Lower leg skin (tissue), 4 donors: ENCODE measurements around the gene MRPL18. TPM values are rescaled to one million over a fixed set of nuclear protein-coding genes. Genes with fewer than 3 reads are reported as not detected.
A peak's percentile ranks its signal among the peaks of the same experiment; 100 is the strongest.

ENCODE experiments used
- DNase-seq, 2 donors: peaks; one replicate each; pipeline ENCODE4 v3.0.0-alpha.2; 2019; ENCODE audit warnings: low spot score in 2 of 2
- H3K4me3 ChIP-seq: fragments of 200-600 bp; sonication (generic); 2 replicates; pipeline ENCODE4 v1.5.1; 2017; ENCODE audit warnings: mild to moderate bottlenecking, low read depth; ENCODE audit not compliant: poor library complexity, severe bottlenecking
- CTCF ChIP-seq, 3 donors: fragments of 450-650 bp; IDR thresholded peaks; one replicate each; pipeline ENCODE4 v1.5.1; 2016; ENCODE audit warnings: antibody characterized with exemption in 3 of 3, mild to moderate bottlenecking in 3 of 3, moderate library complexity in 2 of 3
- POLR2A ChIP-seq, 2 donors: fragments of 450-650 bp; IDR thresholded peaks; one replicate each; pipeline ENCODE4 v1.6.1; 2016 to 2017; ENCODE audit warnings: antibody characterized with exemption in 2 of 2, mild to moderate bottlenecking in 1 of 2, moderate library complexity in 1 of 2
- WGBS, 2 donors: methylation state at CpG; one replicate each; pipeline ENCODE4 v1.1.5; 2018; 5-methylcytosine and 5-hydroxymethylcytosine counted together
- intact Hi-C: fragments of 100-400 bp; cut with DNase I; formaldehyde crosslinking; loops from one replicate; pipeline ENCODE4 v1.15.0; 2023; ENCODE audit warnings: low total_unique reads
- total RNA-seq, 4 donors: library from RNA; depleted of rRNA; stranded (reverse); fragments of >200 nt; gene quantifications; one replicate each; pipeline ENCODE4 v1.1.0, GENCODE V29; 2016

Gene MRPL18
- total RNA-seq, 4 donors from 2014 or later = 57.4 to 68.6 (median 59.2) TPM

- 91 to 96% methylated on average over 5 of the region's 5 CpGs for WGBS, 2 donors
- intact Hi-C loops = no loop called here
- H3K4me3 ChIP-seq = no peak overlapping the region
- TF ChIP-seq CTCF (IDR thresholded peaks at IDR 0.05) (no peak), POLR2A (IDR thresholded peaks at IDR 0.05) (no peak)
- peak in 1 of 2 donors; percentile 25 for DNase-seq
These were observed 43.8 kb downstream of the MRPL18 start for GRCh38 chr6:159833997-159834603.

DNA sequence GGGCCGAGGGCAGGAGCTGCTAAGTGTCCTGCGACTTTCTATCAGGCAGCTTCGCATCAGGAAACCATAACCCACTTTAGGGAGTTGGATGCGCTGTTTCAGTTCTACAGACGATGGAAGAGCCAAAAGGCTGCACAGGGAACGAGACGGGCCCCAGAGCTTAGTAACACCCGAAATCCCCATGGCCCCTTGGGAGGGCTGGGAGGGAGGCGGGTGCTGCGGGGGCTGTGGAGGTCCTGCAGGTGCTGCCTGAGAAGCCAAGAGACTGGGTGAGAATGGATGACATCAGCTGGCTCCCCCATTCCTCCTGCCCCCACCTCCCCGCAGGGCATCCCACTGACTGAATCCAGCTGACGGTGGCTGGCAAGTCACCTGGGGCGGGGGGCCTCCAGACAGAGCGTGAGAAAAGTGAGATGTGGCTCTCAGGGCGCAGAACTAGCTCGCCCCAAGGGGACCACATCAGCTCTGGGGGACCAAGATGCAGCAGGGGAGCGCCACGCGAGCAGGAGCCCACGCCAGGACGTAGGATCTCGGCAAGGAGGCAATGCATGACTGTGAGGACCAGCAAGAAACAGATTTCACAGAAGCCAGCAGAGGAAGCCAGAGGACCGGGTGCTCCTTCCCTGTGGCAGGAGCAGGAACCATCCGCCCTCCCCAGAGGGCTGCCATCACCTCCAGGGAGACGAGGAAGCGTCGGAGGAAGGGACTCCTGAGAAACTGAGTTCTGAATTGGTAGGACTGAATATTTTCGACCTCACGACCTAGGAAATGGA, 46.6 kb downstream of the MRPL18 start:
- WGBS, 2 donors = 82 to 87% methylated on average over 28 to 29 of the region's 29 CpGs
- intact Hi-C loops = no loop called here
- H3K4me3 ChIP-seq = no peak overlapping the region
- DNase-seq = peak in 1 of 2 donors; percentile 78
- TF ChIP-seq POLR2A (IDR thresholded peaks at IDR 0.05) = no peak
- no peak for TF ChIP-seq CTCF (IDR thresholded peaks at IDR 0.05)

DNA sequence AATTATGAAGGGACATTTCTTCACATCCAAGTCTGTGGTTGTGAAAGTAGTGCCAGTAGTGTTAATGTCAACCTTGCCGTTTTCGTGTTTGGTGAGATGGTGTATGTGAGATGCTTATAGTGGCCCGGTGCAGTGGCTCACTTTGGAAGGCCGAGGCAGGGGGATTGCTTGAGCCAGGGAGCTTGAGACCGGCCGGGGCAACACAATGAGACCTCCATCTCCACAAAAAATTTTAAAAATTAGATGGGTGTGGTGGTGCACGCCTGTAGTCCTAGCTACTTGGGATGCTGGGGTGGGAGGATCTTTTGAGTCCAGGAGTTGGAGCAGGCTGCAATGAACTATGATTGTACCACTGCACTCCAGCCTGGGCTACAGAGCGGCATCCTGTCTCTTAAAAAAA, 47.2 kb downstream of the MRPL18 start:
- H3K4me3 ChIP-seq = no peak overlapping the region
- 81 to 87% methylated on average over 8 of the region's 8 CpGs for WGBS, 2 donors
- DNase-seq = no peak
- no peak for TF ChIP-seq CTCF (IDR thresholded peaks at IDR 0.05)
- no peak for TF ChIP-seq POLR2A (IDR thresholded peaks at IDR 0.05)
- intact Hi-C loops = no loop called here

GRCh38 chr6:159838020-159838744, 47.9 kb downstream of the MRPL18 start:
- no peak overlapping the region for H3K4me3 ChIP-seq
- 74 to 76% methylated on average over 7 of the region's 7 CpGs for WGBS, 2 donors
- no peak for DNase-seq
- TF ChIP-seq CTCF (IDR thresholded peaks at IDR 0.05) (no peak), POLR2A (IDR thresholded peaks at IDR 0.05) (no peak)
- intact Hi-C loops = no loop called here

DNA sequence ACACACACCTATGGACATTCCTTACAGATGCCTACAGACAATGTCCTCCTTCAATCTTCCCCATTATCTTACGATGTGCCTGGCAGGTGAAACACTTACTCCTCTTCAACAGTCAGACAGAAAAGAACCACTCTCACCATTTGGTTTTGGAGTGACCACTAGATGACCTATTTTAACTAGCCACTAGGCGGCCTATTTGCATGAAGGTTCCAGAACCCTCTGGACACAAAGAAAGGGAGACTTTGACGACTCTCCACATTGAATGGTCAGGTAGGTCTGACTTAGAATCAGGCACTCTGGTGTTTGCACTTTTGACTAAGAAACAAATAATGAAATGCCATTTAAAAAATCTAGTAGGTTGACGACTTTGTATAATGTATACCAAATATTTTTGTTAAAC, 51.8 kb downstream of the MRPL18 start:
- intact Hi-C loops = no loop called here
- TF ChIP-seq CTCF (IDR thresholded peaks at IDR 0.05) = no peak
- no peak for TF ChIP-seq POLR2A (IDR thresholded peaks at IDR 0.05)
- 82 to 86% methylated on average over 4 of the region's 4 CpGs for WGBS, 2 donors
- DNase-seq = no peak
- no peak overlapping the region for H3K4me3 ChIP-seq
